SIG-M5 (cell line): ENCODE data around the gene ZBTB9.
"Not testable (repeated sequence)": the region's sequence is repeated elsewhere in the genome, so short reads cannot be mapped to it uniquely, and the experiment has no call there.

ENCODE experiments used
- DNase-seq: peaks from one replicate; lab custom pipeline; 2025; lab: John Stamatoyannopoulos, UW

Gene ZBTB9

GRCh38 chr6:33466075-33466735 is 11.8 kb downstream of the ZBTB9 start:
- no peak for DNase-seq

- DNase-seq, result no peak
Observed at GRCh38 chr6:33467091-33467490, 12.7 kb downstream of the ZBTB9 start.

GRCh38 chr6:33469661-33470060 is 15.3 kb downstream of the ZBTB9 start:
- DNase-seq, result no peak

GRCh38 chr6:33477864-33478263 is 23.5 kb downstream of the ZBTB9 start:
- no peak for DNase-seq

GRCh38 chr6:33481192-33481591 is 26.8 kb downstream of the ZBTB9 start:
- DNase-seq, result no peak

- DNase-seq, result not testable (repeated sequence)
Observed at GRCh38 chr6:33482620-33483019, 28.2 kb downstream of the ZBTB9 start.

- no peak for DNase-seq
Observed at GRCh38 chr6:33483678-33484077, 29.3 kb downstream of the ZBTB9 start.

GRCh38 chr6:33484673-33485262 is 30.4 kb downstream of the ZBTB9 start:
- DNase-seq, result not testable (repeated sequence)

- DNase-seq, result not testable (repeated sequence)
Observed at GRCh38 chr6:33485680-33486079, 31.3 kb downstream of the ZBTB9 start.

- no peak for DNase-seq
Observed at GRCh38 chr6:33488339-33488738, 34.0 kb downstream of the ZBTB9 start.

- no peak for DNase-seq
Observed at GRCh38 chr6:33490198-33490597, 35.8 kb downstream of the ZBTB9 start.

GRCh38 chr6:33490621-33491020 is 36.2 kb downstream of the ZBTB9 start:
- no peak for DNase-seq

GRCh38 chr6:33492093-33492492 is 37.7 kb downstream of the ZBTB9 start:
- no peak for DNase-seq

- no peak for DNase-seq
Observed at GRCh38 chr6:33497157-33497556, 42.8 kb downstream of the ZBTB9 start.

GRCh38 chr6:33502486-33502885 is 48.1 kb downstream of the ZBTB9 start:
- DNase-seq, result no peak

- no peak for DNase-seq
Observed at GRCh38 chr6:33504486-33504885, 50.1 kb downstream of the ZBTB9 start.

- DNase-seq, result no peak
Observed at GRCh38 chr6:33505548-33506370, 51.4 kb downstream of the ZBTB9 start.
